SK-N-SH (cell line): ENCODE results near the gene LIN9.

Experiments
- FOXJ3 ChIP-seq: sonication (generic); formaldehyde crosslinking; IDR thresholded peaks from 2 replicates; pipeline ENCODE4 v1.5.1; 2020; ENCODE audit warnings: mild to moderate bottlenecking, missing genetic modification reagents
- IRF3 ChIP-seq: fragments of 150-350 bp; IDR thresholded peaks from 2 replicates; pipeline ENCODE4 v1.6.1; 2016; ENCODE audit warnings: mild to moderate bottlenecking, low read depth, low read length
- JUND ChIP-seq: IDR thresholded peaks from 2 replicates; pipeline ENCODE4 v1.4.0; 2012
- MEF2A ChIP-seq: IDR thresholded peaks from 2 replicates; pipeline ENCODE4 v1.4.0; 2012; ENCODE audit warnings: low read depth, borderline replicate concordance
- POLR2AphosphoS5 ChIP-seq: IDR thresholded peaks from 2 replicates; pipeline ENCODE4 v1.6.1; 2012; ENCODE audit warnings: low read depth, low read length
- RFX5 ChIP-seq: IDR thresholded peaks from 2 replicates; pipeline ENCODE4 v1.6.1; 2012; ENCODE audit warnings: mild to moderate bottlenecking, improper control_type of control experiment, low read length
- RXRA ChIP-seq: IDR thresholded peaks from 2 replicates; pipeline ENCODE4 v1.4.0; 2012; ENCODE audit warnings: low read depth, mild to moderate bottlenecking, borderline replicate concordance
- TAF1 ChIP-seq: IDR thresholded peaks from 2 replicates; pipeline ENCODE4 v1.6.1; 2012; ENCODE audit warnings: low read depth, mild to moderate bottlenecking, low read length, moderate library complexity, borderline replicate concordance
- TCF12 ChIP-seq: IDR thresholded peaks from 2 replicates; pipeline ENCODE4 v1.4.0; 2012
- TEAD4 ChIP-seq: IDR thresholded peaks from 2 replicates; pipeline ENCODE4 v1.4.0; 2012; ENCODE audit warnings: mild to moderate bottlenecking, borderline replicate concordance; ENCODE audit not compliant: insufficient read depth
- YY1 ChIP-seq: IDR thresholded peaks from 2 replicates; pipeline ENCODE4 v1.4.0; 2012; ENCODE audit warnings: low read depth, mild to moderate bottlenecking
- TF ChIP-seq, protein P1 (sequence below): fragments of 200-600 bp; sonication (generic); IDR thresholded peaks from 2 replicates; pipeline ENCODE4 v1.6.1; 2017; ENCODE audit warnings: antibody characterized with exemption, mild to moderate bottlenecking, moderate library complexity
- TF ChIP-seq, protein P2 (sequence below): IDR thresholded peaks from 2 replicates; pipeline ENCODE4 v1.4.0; 2012; ENCODE audit warnings: low read depth
- TF ChIP-seq, protein P3 (sequence below): IDR thresholded peaks from 2 replicates; pipeline ENCODE4 v1.6.1; 2012; ENCODE audit warnings: mild to moderate bottlenecking, low read depth, low read length, moderate library complexity

GRCh38 chr1:226187019-226187322, 122.0 kb downstream of the LIN9 start:
- no peak for TF ChIP-seq RXRA
- TF ChIP-seq, protein P1, sequence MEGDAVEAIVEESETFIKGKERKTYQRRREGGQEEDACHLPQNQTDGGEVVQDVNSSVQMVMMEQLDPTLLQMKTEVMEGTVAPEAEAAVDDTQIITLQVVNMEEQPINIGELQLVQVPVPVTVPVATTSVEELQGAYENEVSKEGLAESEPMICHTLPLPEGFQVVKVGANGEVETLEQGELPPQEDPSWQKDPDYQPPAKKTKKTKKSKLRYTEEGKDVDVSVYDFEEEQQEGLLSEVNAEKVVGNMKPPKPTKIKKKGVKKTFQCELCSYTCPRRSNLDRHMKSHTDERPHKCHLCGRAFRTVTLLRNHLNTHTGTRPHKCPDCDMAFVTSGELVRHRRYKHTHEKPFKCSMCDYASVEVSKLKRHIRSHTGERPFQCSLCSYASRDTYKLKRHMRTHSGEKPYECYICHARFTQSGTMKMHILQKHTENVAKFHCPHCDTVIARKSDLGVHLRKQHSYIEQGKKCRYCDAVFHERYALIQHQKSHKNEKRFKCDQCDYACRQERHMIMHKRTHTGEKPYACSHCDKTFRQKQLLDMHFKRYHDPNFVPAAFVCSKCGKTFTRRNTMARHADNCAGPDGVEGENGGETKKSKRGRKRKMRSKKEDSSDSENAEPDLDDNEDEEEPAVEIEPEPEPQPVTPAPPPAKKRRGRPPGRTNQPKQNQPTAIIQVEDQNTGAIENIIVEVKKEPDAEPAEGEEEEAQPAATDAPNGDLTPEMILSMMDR = no peak
- TF ChIP-seq, protein P2, sequence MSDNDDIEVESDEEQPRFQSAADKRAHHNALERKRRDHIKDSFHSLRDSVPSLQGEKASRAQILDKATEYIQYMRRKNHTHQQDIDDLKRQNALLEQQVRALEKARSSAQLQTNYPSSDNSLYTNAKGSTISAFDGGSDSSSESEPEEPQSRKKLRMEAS = no peak
- TF ChIP-seq JUND = no peak
- no peak for TF ChIP-seq YY1
- no peak for TF ChIP-seq FOXJ3
- TF ChIP-seq TAF1 = no peak
- no peak for TF ChIP-seq RFX5
- no peak for TF ChIP-seq POLR2AphosphoS5
- TF ChIP-seq MEF2A = no peak
- no peak for TF ChIP-seq IRF3
- no peak for TF ChIP-seq TCF12
- TF ChIP-seq, protein P3, sequence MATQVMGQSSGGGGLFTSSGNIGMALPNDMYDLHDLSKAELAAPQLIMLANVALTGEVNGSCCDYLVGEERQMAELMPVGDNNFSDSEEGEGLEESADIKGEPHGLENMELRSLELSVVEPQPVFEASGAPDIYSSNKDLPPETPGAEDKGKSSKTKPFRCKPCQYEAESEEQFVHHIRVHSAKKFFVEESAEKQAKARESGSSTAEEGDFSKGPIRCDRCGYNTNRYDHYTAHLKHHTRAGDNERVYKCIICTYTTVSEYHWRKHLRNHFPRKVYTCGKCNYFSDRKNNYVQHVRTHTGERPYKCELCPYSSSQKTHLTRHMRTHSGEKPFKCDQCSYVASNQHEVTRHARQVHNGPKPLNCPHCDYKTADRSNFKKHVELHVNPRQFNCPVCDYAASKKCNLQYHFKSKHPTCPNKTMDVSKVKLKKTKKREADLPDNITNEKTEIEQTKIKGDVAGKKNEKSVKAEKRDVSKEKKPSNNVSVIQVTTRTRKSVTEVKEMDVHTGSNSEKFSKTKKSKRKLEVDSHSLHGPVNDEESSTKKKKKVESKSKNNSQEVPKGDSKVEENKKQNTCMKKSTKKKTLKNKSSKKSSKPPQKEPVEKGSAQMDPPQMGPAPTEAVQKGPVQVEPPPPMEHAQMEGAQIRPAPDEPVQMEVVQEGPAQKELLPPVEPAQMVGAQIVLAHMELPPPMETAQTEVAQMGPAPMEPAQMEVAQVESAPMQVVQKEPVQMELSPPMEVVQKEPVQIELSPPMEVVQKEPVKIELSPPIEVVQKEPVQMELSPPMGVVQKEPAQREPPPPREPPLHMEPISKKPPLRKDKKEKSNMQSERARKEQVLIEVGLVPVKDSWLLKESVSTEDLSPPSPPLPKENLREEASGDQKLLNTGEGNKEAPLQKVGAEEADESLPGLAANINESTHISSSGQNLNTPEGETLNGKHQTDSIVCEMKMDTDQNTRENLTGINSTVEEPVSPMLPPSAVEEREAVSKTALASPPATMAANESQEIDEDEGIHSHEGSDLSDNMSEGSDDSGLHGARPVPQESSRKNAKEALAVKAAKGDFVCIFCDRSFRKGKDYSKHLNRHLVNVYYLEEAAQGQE = no peak
- no peak for TF ChIP-seq TEAD4
